Limb (tissue), 2 donors: ENCODE data around the gene GEMIN5.

Experiments used
- DNase-seq, 2 donors: peaks; one replicate each; pipeline ENCODE4 v3.0.0-alpha.2; 2016; ENCODE audit errors: extremely low spot score in 2 of 2

Gene GEMIN5

GRCh38 chr5:154892369-154892771 lies 45.6 kb downstream of the GEMIN5 start:
- DNase-seq: no peak

GRCh38 chr5:154885439-154885838 lies 52.6 kb downstream of the GEMIN5 start:
- DNase-seq: no peak

- DNase-seq: no peak
Measured at GRCh38 chr5:154884424-154884823, 53.6 kb downstream of the GEMIN5 start.

DNA sequence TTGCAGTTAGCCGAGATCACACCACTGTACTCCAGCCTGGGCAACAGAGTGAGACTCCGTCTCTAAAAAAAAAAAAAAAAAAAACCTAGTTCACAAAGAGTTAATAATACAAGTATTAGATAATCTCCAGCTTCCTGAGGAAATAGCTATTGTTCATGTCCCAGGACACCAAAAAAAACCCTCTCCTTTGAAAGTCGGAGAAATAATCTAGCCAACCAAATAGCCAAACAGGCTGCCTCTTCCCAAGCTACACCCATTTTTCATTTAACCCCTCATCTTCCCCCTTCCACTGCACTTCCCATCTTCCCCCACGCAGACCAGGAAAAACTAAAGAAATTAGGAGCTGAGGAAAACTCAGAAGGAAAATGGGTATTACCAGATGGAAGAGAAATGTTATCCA lies 56.0 kb downstream of the GEMIN5 start:
- DNase-seq: no peak

DNA sequence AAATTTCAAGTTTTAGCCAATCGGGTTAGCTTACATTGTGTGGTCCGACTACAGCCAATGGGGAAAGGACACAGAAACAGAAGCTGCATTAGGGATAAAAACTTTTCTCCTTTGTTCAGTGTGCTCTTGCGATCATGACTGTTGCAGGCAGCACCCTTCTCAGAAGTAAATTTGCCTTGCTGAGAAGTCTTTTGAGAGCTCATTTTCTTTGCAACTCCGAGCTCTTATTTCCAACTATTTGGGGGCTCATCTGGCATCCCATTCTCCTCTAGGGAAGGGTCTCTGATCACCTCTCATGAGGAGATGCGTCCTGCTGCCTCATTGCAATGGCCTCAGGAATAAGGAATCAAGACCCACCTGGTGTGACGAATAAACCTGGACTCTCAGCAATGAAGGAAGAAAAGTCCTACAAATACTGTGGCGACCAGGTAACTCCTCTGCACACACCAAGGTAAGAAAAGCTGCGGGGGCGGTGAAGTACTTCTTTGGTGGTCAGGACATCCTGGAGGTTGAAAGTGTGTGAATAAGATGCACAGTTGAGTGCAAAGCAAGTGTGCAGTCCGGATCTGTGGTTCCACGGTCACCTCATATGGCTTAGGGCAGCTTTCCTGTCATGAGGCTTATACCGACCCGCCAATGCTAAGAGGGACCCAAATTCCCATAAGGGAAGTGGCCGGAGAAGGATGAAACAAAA lies 59.2 kb downstream of the GEMIN5 start:
- DNase-seq: no peak

DNA sequence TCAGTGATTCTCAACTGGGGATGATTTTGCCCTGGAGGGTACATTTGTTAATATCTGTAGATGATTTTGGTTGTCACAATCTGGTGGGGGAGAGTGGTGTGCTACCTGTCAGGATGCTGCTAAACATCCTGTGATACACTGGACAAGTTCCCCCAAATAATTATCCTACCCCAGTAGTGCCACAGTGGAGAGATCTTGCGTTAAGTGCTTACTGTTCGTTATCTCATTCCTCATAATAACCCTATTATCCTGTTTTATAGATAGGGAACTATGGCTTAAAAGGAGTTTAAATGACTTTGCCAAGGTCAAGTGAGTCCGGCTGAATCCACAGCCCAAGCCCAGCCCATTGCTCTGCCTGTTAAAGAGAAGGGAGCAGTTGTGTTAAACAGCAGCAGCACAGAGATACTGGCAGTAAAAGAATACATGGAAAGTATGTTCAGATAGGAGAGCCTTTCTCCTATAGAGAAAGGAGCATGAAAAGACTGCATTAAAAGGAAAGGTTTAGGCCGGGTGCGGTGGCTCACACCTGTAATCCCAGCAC lies 64.2 kb downstream of the GEMIN5 start:
- DNase-seq: no peak

DNA sequence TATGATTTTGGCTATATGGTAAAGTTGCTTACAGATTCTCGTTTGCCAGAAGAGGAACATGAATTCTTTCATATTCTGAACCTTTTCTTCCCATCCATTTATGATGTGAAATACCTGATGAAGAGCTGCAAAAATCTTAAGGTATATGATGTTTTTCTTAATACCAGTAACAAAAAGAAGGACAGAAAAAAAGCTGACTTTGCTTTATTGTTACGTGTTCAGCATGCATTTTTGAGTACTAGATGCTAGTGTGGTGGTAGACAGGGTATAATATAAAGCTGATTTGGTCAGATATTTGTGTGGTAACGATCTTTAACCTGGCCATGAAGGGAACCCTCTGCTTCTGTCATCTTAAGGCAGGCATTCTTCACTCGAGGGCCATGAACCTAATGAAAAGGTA lies 66.3 kb downstream of the GEMIN5 start:
- DNase-seq: no peak

DNA sequence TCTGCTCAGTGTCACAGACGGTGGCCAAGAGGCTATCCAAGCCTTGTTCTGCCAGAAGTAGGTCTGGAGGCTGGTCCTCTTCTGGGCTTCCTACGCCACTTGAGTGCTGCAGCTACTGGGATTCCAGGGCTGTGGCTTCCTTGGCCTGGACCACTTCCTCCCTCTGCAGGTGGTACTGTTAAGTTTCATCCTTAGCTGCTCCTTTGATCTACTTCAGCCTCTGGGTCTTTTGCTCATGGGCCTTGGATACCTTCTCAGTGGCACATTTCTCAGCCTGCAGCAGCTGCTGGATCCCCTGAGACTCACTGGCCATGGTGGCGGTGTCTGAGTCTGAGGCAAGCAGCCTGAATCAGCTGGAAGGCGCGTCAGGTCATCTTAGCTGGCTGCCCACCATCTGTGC lies 69.3 kb downstream of the GEMIN5 start:
- no peak for DNase-seq

DNA sequence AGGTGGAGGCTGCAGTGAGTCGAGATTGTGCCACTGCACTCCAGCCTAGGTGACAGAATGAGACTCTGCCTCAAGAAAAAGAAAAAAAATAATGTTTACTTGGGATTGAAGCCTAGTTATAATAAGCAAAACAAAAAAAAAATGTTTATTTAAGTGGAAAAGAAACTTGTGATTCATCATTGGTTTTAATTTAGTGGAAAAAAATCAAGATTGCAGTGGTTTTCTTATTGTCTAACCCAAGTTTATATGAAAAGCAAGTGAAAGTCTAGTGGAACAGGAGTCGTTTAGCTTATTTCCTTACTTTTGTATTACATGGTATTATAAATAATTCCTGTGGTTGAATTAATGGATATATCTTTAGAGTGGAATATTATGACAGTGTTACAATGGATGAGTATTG lies 71.2 kb downstream of the GEMIN5 start:
- DNase-seq: no peak

DNA sequence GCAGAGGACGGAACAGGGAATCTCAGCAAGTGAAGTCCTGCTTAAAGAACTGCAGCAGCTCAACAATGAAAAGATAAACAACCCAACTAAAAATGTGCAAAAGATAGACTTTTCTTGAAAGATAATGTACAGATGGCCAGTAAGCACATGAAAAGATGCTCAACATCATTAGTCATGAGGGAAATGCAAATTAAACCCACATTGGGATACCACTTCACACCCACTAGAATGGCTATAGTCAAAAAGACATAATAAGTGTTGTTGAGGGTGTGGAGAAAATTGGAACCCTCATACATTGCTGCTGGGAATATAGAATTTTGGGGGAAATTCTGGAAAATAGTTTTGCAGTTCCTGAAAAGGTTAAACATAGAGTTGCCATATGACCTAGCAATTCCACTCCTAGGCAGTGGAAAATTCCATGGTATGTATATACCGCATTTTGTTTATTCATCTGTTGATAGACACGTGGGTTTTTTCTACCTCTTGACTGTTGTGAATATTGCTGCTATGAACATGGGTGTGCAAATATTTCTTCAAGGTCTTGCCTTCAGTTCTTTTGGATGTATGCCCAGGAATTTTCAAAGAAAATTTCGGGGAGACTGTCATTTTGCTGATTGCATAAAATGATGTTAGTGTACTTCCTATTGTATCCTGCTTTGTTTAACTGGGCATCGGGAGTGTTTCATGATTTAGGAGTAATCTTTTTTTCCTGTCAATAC lies 72.4 kb downstream of the GEMIN5 start:
- DNase-seq: no peak

DNA sequence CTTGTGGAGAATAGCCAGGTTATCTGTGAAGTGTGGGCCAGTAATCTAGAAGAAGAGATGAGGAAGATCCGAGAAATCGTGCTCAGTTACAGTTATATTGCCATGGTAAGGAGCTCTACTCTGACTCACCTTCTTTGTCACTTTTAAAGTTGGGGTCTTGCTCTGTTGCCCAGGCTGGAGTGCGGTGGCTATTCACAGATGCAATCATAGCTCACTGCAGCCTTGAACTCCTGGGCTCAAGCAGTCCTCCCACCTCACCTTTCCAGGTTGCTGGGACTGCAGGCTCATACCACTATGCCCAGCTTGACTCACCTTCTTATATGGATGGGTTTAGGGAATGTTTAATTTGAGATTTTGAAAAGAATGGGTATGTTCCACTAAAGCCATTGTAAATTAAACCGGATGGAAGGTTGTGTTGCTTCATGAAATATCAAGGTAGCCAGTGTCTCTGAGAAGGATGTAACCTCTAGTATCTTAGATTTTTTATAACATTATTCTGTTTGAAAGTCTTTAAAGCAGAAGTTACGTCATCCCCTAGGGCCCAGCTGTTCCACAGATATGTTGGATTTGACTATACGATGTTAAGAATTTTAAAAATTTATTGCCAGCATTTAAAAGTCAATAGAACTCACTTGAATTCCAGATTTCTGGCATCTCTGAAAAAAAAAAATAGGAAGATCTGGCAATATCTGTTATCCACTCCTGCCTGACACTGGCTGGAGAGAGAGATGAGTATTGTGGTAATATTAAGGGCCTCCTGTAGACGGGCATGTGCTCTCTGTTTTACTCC lies 74.5 kb downstream of the GEMIN5 start:
- DNase-seq: no peak

- DNase-seq: no peak
Measured at GRCh38 chr5:154862766-154863165, 75.2 kb downstream of the GEMIN5 start.

DNA sequence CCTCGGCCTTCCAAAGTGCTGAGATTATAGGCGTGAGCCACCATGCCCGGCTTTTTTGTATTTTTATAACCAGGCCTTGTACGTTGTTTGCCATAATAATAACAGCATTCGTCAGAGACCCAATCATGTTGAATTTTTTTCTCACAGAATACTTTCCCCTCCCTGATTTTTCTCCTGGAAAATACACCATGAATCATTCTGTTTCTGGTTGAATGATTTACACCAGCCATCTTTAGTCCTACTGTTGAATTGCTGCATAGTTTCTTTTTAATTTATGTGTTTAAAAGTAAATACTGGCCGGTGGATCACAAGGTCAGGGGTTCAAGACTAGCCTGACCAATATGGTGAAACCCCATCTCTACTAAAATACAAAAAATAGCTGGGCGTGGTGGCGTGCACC lies 76.1 kb downstream of the GEMIN5 start:
- DNase-seq: no peak

DNA sequence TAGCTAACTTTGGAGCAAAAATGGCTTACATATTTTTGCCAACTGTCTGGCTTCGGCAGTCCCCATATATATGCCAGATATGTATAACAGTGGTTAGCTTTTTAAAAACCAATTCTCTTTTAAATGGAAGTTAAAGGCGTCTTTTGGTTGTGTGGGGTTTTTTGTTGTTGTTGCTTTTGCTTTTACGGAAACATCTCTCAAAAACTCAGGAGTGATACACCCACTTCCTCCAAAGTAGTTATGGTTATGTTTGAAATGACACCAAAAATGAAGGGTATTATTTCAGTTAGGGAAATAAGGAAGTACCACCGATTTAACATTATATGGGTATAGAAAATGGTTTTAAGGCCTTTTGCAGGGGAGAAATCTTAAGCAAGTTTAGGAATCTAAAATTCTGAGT lies 77.2 kb downstream of the GEMIN5 start:
- no peak for DNase-seq

GRCh38 chr5:154860123-154860522 lies 77.9 kb downstream of the GEMIN5 start:
- no peak for DNase-seq

GRCh38 chr5:154858972-154859871 lies 78.8 kb downstream of the GEMIN5 start:
- DNase-seq: no peak

DNA sequence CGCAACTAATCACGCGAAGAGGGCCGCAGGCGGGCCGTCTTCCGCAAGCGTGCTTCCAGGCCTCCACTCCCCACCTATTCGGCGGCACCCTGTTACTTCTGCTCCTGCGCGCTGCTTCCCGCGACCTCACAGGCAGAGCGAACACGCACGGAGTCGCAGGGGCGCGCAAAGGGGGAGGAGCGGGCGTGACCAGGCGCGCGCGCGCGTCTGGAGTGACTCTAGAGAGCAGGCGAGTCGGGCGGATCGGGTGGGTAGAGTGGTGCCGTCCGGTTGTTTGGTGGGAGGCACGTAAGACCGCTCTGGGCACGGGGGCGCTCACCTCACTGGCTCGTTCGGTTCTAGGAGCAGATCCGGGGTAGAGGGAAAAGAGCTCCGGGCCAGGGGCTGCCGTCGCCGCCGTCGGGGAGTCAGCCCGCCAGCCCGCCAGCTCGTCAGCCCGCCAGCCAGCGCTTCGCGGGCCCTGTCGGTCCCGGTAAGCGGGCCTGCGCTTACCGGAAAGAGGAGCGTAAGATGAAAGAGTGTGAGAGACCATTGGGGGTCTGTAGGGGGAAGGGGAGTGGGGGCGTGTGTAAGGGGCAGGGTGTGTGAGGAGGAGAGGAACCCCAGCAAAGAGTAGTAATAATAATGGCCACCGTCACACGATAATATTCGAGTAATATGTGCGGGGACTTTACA lies 79.6 kb downstream of the GEMIN5 start, which contains the start of gene CNOT8:
CNOT8 (plus strand) TSS at position 331 of the 675 bp plus-strand sequence. CDS start 4,652 bp downstream, outside the sequence.
- DNase-seq: peak; percentile 97 to 99

DNA sequence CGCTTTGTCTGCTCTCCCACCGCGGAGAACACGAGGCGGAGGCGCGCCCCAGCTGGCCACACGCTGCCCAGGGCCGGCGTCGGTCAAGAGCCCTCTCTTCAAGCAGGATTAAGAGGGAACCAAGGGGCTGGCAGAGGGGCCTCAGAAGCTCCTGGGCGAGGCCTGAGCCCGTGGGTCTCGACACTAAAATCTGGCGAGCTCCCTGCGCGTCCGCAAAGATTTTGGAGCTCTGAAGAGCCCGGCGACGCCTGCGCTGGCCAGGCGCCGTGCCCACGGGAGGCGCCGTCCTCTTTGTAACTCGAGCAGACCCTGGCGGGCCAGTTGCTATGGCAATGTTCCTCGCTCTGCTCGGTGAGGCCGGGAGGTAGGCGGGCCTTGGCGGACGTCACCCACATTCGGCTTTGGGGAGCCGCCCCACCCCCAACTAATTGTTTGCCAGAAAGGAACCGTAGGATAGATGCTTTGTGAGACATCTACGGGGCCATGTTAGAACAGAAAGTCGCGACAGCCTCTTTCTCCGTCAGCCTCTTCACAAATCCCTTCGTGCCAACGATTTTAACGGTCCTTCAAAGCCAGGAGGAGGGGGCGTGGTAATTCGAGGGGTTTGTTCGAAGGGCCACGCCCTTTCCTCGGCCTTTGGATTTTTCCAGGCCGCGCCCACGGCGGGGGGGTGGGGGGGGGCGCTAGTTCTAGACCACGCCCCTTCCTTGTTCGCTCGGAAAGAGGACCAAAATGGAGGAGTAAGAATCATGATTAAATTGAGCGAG lies 80.3 kb downstream of the GEMIN5 start:
- peak; percentile 96 to 97 for DNase-seq

- no peak for DNase-seq
Measured at GRCh38 chr5:154851351-154851750, 86.7 kb downstream of the GEMIN5 start.
